Measurements from ENCODE around the gene TBR1.

The TBR1 gene

GRCh38 chr2:161388146-161388779, 27.8 kb upstream of the TBR1 start:
- no peak overlapping the region for H3K4me3 ChIP-seq (ENCODE audit: control insufficient read depth, low read depth, low read length)
- DNase-seq (ENCODE audit: low read depth): no peak
- TF ChIP-seq, protein P1, sequence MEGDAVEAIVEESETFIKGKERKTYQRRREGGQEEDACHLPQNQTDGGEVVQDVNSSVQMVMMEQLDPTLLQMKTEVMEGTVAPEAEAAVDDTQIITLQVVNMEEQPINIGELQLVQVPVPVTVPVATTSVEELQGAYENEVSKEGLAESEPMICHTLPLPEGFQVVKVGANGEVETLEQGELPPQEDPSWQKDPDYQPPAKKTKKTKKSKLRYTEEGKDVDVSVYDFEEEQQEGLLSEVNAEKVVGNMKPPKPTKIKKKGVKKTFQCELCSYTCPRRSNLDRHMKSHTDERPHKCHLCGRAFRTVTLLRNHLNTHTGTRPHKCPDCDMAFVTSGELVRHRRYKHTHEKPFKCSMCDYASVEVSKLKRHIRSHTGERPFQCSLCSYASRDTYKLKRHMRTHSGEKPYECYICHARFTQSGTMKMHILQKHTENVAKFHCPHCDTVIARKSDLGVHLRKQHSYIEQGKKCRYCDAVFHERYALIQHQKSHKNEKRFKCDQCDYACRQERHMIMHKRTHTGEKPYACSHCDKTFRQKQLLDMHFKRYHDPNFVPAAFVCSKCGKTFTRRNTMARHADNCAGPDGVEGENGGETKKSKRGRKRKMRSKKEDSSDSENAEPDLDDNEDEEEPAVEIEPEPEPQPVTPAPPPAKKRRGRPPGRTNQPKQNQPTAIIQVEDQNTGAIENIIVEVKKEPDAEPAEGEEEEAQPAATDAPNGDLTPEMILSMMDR (conservative IDR thresholded peaks at IDR 0.05; ENCODE audit: control insufficient read depth, insufficient read depth, low read depth, low read length): no peak

GRCh38 chr2:161391737-161392506, 24.2 kb upstream of the TBR1 start:
- no peak overlapping the region for H3K4me3 ChIP-seq (ENCODE audit: control insufficient read depth, low read depth, low read length)
- TF ChIP-seq, protein P1 (conservative IDR thresholded peaks at IDR 0.05; ENCODE audit: control insufficient read depth, insufficient read depth, low read depth, low read length): no peak
- no peak for DNase-seq (ENCODE audit: low read depth)

- TF ChIP-seq, protein P1 (conservative IDR thresholded peaks at IDR 0.05; ENCODE audit: control insufficient read depth, insufficient read depth, low read depth, low read length): no peak
- H3K4me3 ChIP-seq (ENCODE audit: control insufficient read depth, low read depth, low read length): no peak overlapping the region
- DNase-seq (ENCODE audit: low read depth): peak; percentile 63
These were observed 16.0 kb upstream of the TBR1 start for GRCh38 chr2:161400076-161400475.

DNA sequence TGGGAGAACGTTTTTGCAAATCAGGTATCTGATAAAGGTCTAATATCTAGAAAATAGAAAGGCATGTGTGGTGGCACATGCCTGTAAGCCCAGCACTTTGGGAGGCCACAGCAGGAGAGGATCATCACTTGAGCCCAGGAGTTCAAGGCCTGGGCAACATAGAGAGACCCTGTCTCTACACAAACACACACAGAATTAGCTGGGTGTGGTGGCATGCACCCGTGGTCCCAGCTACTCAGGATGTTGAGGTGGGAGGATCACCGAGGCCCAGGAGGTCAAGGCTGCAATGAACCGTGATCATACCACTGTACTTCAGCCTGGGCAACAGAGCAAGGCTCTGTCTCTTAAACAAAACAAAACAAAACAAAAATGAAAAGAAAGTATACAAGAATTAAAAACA, 13.8 kb upstream of the TBR1 start:
- no peak for DNase-seq (ENCODE audit: low read depth)
- TF ChIP-seq, protein P1 (conservative IDR thresholded peaks at IDR 0.05; ENCODE audit: control insufficient read depth, insufficient read depth, low read depth, low read length): no peak
- H3K4me3 ChIP-seq (ENCODE audit: control insufficient read depth, low read depth, low read length): no peak overlapping the region

DNA sequence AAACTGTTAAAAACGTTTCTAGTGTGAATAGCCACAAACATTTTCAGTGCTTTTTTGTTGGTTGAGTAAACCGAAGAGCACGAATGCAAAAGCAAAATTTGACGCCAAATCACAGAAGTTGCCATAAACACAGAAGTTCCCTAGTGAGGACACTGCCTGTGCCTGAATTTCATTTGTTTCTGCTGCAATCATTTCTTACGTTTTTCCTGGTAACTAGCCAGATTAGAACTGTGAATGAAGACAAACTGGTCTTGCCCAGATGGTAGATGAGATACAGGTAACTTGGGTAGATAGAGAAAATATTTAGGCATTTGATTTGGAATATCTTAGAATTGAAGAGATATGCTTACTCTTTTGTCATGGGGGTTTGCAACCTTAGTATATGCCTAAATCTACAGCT, 9.8 kb upstream of the TBR1 start:
- TF ChIP-seq, protein P1 (conservative IDR thresholded peaks at IDR 0.05; ENCODE audit: control insufficient read depth, insufficient read depth, low read depth, low read length): no peak
- no peak for DNase-seq (ENCODE audit: low read depth)
- no peak overlapping the region for H3K4me3 ChIP-seq (ENCODE audit: control insufficient read depth, low read depth, low read length)

GRCh38 chr2:161407597-161407996, 8.5 kb upstream of the TBR1 start:
- no peak overlapping the region for H3K4me3 ChIP-seq (ENCODE audit: control insufficient read depth, low read depth, low read length)
- no peak for DNase-seq (ENCODE audit: low read depth)
- TF ChIP-seq, protein P1 (conservative IDR thresholded peaks at IDR 0.05; ENCODE audit: control insufficient read depth, insufficient read depth, low read depth, low read length): no peak
